Measurements from ENCODE around the gene MYADM.

MYADM gene

DNA sequence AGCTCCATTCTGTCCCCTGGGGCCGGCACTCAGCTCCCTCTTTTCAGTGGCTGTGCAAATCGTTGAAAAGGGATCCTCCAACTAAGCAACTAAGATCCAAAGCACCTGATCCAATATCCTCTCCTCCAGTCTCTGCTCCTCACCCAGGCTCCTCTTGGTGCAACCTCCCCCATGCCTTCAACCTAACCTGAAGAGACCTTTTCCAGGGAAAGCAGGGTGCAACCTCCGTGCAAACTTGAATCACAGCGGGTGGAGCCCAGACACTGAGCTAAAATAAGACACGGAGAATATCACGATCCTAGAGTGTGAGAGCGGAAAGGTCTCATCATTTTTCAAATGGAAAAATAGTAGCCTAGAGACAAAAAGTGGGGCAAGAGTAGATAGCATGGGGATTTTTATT lies 49.7 kb downstream of the MYADM start:
- DNase-seq = no peak

Data from stimulated activated naive CD4-positive, alpha-beta T cell treated with Interleukin-2 at 50 U/mL for 16 hours (primary cell).